ENCODE measurements around the gene TMEM209.
A peak's percentile ranks its signal among the peaks of the same experiment; 100 is the strongest.
"Not testable (repeated sequence)": the region's sequence is repeated elsewhere in the genome, so short reads cannot be mapped to it uniquely, and the experiment has no call there.

The TMEM209 gene

DNA sequence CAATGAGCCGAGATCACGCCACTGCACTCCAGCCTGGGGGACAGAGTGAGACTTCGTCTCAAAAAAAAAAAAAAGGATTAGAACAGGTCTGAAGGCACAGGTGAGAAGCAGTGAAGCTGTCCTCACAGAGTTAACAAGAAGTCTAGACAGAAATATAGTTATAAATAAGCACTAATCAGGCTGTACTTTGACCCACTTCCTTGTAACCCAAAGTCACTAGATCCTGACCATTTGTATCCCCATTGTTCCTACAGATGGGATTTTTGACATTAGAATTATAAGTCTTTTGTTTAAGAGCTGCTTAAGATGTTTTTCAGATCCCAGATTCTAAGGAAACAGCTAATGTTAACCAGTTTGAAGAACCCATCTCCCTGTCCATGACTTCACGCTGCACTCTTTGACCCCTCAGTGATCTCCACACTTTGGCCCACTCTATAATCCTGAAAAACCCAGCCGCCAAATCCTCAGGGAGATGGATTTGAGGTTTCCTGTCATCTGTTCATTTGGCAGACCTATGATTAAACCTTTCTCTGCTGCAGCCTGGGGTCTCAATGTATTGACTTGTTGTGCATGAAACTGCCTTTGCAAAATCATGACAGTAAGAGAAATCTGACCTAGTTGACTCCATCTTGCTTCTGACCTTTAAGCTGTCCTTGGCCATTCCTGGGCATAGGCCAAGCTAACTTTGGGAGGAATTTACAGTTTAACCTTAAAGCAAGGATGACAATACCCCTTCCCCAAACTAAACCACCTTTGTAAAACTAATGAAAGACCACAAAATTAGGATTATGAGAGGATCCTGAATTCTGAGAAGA lies 13.8 kb upstream of the TMEM209 start:
- no peak for FAIRE-seq

GRCh38 chr7:130216750-130217149 lies 11.5 kb upstream of the TMEM209 start:
- no peak for FAIRE-seq

DNA sequence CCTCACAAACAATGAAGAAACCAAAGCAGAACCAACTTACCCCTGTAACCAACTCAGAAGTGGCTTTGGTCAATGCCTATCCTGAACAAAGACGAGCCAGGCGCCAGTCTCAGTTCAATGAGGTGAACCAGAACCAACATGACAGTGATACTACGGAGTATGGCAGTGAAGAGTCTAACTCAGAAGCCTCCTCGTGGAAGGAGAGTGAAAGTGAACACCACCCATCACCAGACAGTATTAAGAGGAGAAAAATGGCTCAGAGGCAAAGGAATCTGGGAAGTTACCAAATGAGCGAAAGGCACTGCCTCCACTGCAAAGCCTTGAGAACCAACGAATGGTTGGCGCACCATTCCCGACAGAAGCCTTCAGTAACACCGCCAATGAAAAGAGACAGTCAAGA lies 10.8 kb upstream of the TMEM209 start:
- no peak for FAIRE-seq

DNA sequence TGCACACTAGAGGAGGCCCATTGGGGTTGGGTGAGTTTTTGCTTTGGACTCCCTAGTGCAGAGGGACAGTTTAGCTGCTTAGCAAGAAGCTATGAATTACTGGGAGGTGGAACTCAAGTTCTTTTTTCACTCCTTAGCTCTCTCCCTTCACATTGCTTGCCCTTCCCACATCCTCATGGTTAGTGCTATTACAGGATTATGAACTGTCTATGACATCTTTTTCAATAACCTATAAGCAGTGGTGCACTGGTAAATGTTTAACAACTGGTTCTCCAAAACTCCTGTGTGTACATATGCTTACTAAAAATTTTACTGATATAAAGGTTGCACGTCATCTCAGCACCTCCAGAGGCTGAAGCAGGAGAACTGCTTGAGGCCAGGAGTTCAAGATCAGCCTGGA lies 8.6 kb upstream of the TMEM209 start:
- no peak for FAIRE-seq

GRCh38 chr7:130210181-130210935 lies 5.2 kb upstream of the TMEM209 start:
- FAIRE-seq, result no peak

GRCh38 chr7:130208516-130208915 lies 3.3 kb upstream of the TMEM209 start:
- FAIRE-seq, result no peak

GRCh38 chr7:130207642-130208041 lies 2.4 kb upstream of the TMEM209 start, which contains the start of gene SSMEM1:
Gene SSMEM1 (plus strand): TSS chr7:130207860. CDS start chr7:130207911, 51 bp downstream.
- no peak for FAIRE-seq

DNA sequence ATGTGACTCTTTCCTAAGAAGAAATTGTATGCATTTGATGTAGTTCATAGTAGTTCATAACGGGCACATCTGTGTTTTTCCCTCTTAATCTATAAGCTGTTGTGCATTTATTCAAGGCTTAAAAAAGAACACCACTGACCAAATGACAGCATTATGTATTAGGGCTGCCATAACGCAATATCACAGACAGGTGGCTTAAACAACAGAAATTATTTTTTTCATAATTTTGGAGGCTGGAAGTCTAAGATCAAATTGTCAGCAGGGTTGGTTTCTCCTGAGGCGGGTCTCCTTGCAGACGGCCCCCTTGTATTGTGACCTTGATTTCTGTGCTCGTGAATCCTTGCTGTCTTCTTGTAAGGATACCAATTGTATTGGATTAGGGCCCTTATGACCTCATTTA lies 1.8 kb upstream of the TMEM209 start:
- FAIRE-seq, result no peak

DNA sequence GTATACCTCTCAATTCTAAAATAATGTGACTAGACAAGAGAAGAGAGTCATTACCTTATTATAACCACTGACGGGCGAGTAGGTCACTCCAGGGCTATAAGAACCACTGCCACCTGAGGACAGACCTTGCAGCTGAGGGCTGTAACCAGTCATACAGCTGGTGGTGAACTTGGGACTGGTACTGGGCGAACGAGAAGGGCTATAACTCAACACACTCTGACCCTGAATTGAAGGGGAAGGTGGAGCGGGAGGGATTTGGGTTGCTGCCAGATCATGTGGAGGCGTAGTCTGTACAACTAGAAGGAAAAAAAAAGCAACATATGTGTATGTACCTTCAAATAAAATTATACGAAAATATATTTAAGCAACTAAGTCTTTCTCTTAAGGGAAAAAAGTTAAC lies 3.4 kb downstream of the TMEM209 start:
- no peak for FAIRE-seq

DNA sequence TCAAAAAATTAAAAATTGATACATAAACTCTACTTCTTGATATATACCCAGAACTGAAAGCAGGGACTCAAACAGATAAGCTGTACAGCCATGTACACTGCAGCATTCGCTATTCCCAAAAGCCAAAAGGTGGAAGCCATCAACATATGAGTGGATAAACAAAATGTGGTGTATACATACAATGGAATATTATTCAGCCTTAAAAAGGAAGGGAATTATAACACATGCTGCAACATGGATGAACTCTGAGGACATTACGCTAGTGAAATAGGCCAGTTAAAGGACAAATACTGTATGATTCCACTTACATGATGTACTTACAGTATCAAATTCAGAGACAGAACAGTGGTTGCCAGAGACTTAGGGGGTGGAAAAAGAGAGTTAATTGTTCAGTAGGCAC lies 8.1 kb downstream of the TMEM209 start:
- FAIRE-seq, result no peak

GRCh38 chr7:130196476-130196875 lies 8.7 kb downstream of the TMEM209 start:
- FAIRE-seq, result no peak

- peak; percentile 28 for FAIRE-seq
Measured at GRCh38 chr7:130195396-130195795, 9.8 kb downstream of the TMEM209 start.

DNA sequence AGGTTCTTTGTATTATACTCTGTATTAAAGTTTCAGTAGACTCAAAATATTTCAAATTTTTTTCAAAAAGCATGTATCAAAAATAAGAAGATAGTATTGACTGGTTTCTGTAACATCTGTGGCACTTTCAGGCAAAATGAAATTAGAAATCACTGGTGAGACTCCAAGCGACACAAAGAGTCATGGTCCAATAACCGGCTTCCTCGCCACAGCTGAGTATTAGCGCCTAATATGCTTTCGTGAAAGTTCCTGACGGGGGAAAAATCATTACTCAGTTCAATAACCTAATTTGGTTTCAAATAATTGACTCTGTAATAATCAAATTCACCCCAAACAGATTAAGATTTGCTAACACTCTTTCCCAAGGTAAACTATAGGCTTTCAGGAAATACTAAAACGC lies 13.4 kb downstream of the TMEM209 start:
- FAIRE-seq, result no peak

DNA sequence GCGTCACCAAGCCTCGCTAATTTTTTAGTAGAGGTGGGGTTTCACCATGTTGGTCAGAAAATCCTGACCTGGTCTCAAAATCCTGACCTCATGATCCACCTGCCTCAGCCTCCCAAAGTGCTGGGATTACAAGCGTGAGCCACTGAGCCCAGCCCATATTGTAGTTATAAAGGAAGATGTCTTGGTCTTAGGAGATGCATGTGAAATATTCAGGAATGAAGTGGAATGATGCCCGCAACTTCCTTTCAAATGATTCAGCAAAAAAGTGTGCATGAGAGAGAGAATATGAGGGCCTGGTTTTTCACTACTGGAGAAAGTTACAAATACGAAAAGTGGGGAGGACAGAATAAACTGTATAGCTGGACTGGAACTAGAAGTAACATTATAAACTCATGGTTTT lies 15.9 kb downstream of the TMEM209 start:
- FAIRE-seq, result no peak

DNA sequence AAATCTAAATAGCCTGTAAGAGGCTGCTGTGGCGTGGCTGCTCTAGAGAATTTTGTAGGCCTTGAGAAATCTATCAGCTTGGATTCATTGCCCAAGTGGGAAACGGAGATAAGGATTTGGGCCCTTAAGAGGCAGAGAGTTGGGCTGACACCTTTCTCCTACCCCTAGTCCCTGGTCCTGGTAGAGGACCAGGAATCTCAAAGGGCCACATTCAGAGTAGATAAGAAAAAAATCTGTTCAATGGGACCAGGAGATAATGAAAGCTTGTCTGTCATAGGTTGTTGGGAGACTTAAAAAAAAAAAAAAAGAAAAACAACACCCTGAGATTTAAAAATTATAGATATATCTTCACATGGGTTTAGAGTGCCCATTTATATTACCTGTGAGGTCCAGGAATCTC lies 17.8 kb downstream of the TMEM209 start:
- no peak for FAIRE-seq

- not testable (repeated sequence) for FAIRE-seq
Measured at GRCh38 chr7:130184349-130184748, 20.9 kb downstream of the TMEM209 start.

- FAIRE-seq, result no peak
Measured at GRCh38 chr7:130182990-130183389, 22.2 kb downstream of the TMEM209 start.

- no peak for FAIRE-seq
Measured at GRCh38 chr7:130181263-130181605, 24.0 kb downstream of the TMEM209 start.

GRCh38 chr7:130180571-130181262 lies 24.5 kb downstream of the TMEM209 start:
- no peak for FAIRE-seq

DNA sequence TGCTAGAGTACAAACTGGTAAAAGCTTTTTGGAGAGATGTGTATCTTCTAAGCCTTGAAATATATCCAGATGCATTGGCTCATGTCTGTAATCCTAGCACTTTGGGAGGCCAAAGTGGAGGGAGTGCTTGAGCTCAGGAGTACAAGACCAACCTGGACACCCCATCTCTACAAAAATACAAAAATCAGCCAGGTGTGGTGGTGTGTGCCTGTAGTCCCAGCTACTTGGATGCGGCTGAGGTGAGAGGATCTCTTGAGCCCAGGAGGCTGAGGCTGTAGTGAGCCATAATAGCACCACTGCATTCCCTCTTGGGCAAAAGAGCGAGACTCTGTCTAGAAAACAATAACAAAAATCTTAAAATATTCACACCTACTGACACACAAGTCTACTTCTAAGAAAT lies 25.6 kb downstream of the TMEM209 start:
- FAIRE-seq, result no peak

DNA sequence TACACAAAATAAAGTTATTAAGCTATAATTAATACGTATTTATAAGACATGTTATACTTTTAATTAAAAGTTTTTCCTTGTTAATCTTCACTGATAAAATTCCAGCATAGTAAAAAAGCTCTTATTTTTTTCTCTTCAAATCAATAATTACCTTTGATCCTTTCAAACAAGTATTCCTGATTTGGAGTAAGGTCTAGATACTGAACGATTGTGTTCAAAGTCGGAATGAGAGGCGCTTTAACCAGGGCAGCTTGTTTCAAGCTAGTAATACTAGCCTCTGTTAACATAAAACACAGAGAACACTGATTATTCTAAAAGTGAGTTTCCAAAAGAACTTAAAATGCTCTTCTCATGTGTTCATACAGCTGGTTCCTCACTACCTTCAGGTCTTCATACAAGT lies 27.0 kb downstream of the TMEM209 start:
- FAIRE-seq, result no peak

DNA sequence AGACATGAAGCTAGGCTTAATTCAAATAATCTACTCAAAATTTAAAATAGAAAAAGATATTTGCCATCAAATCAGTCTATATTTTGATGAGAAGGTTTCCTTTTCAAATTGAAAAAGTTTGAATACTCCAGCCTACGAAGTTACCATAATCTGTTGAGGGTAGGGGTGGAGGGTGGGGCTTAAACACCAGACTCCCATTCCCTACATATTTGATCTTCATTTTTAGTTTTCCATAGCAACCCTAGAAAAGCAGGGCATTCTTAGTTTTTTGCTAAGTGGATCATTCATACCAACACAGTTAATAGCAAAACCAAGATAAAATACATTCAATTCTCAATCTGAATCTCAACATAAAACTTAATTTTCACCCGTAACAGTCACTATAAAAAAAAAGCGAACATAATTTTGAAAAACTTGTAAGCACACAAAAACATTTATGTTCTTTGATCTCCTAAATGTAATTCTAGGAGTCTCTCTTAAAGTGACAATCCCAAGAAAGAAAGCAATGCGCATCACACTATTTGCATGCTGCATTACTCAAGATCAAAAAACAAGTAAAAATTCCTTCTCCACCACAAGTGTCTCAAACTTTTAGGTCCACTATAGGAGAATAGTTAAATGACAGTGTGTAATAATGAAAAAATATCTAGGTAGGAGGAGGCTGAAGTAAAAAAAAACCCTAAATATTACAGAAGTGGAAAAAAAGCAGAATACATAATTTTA lies 30.8 kb downstream of the TMEM209 start:
- no peak for FAIRE-seq

DNA sequence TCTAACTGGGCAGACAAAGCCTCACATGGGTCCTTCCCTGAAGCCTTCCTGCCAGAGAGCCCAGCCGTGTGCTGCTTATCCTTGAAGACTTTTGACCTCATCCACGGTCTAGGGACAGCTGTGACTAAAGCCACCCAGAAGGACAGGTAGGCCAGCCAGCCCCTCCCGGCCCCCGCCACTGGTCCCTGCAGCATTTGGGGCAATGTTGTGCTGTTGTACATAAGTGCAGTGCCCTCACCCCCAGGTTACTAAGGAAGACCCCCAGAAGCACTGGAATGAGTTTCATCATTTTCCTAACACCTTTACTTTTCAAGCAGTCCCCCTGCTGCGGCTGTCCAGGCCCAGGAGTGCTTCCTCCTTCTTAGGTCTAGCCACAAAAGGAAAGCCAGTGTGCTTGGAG lies 43.0 kb downstream of the TMEM209 start:
- FAIRE-seq, result no peak
